DOHH2 (cell line): ENCODE measurements around the gene LGALS3BP.

Experiments used
- H3F3A ChIP-seq: fragments of 200-600 bp; sonication (generic), shearing (Covaris generic); 2 replicates; pipeline ENCODE4 v1.6.0; 2016; ENCODE audit warnings: antibody characterized with exemption, mild to moderate bottlenecking; ENCODE audit not compliant: control insufficient read depth, insufficient read depth
- H3K27ac ChIP-seq: fragments of 200-600 bp; sonication (generic); 2 replicates; pipeline ENCODE4 v1.5.1; 2014; ENCODE audit warnings: low read depth, mild to moderate bottlenecking, low read length, moderate library complexity
- H3K27me3 ChIP-seq: fragments of 200-600 bp; sonication (generic); 2 replicates; pipeline ENCODE4 v1.6.1; 2014; ENCODE audit warnings: mild to moderate bottlenecking, low read length, mixed read lengths; ENCODE audit not compliant: control insufficient read depth
- H3K36me3 ChIP-seq: fragments of 200-600 bp; sonication (generic); 2 replicates; pipeline ENCODE4 v1.6.1; 2014; ENCODE audit warnings: mild to moderate bottlenecking, low read length, moderate library complexity, mixed read lengths; ENCODE audit not compliant: control insufficient read depth
- H3K4me1 ChIP-seq: fragments of 200-600 bp; sonication (generic); 2 replicates; pipeline ENCODE4 v1.6.1; 2014; ENCODE audit warnings: mild to moderate bottlenecking, low read length, mixed read lengths; ENCODE audit not compliant: control insufficient read depth
- H3K4me2 ChIP-seq: fragments of 200-600 bp; sonication (generic); 2 replicates; pipeline ENCODE4 v1.6.0; 2014; ENCODE audit warnings: mild to moderate bottlenecking, low read length, moderate library complexity
- H3K4me3 ChIP-seq: fragments of 200-600 bp; sonication (generic); 2 replicates; pipeline ENCODE4 v1.5.1; 2014; ENCODE audit warnings: mild to moderate bottlenecking, low read length, mixed read lengths
- H3K79me2 ChIP-seq: fragments of 200-600 bp; sonication (generic); 2 replicates; pipeline ENCODE4 v1.6.1; 2014; ENCODE audit warnings: mild to moderate bottlenecking, low read length, mixed read lengths; ENCODE audit not compliant: control insufficient read depth
- H3K9me2 ChIP-seq: fragments of 200-600 bp; sonication (generic); replicated peaks from 2 replicates; pipeline ENCODE4 v1.6.1; 2014; ENCODE audit warnings: mild to moderate bottlenecking, low read length, mixed read lengths; ENCODE audit not compliant: control insufficient read depth
- H3K9me3 ChIP-seq: fragments of 200-600 bp; sonication (generic); 2 replicates; pipeline ENCODE4 v1.6.1; 2014; ENCODE audit warnings: antibody characterized with exemption, low read length, mixed read lengths; ENCODE audit not compliant: control insufficient read depth, insufficient read depth
- H4K20me1 ChIP-seq: fragments of 200-600 bp; sonication (generic); 2 replicates; pipeline ENCODE4 v1.6.0; 2014; ENCODE audit warnings: low read depth, mild to moderate bottlenecking, antibody characterized with exemption, low read length, moderate library complexity; ENCODE audit not compliant: control insufficient read depth, insufficient read depth
- CTCF ChIP-seq: fragments of 200-600 bp; sonication (generic); IDR thresholded peaks from one replicate; pipeline ENCODE4 v1.5.1; 2014; ENCODE audit warnings: antibody characterized with exemption, mild to moderate bottlenecking, low read depth, low read length; ENCODE audit not compliant: poor library complexity, severe bottlenecking
- EZH2phosphoT487 ChIP-seq: fragments of 200-600 bp; sonication (generic); IDR thresholded peaks from 2 replicates; pipeline ENCODE4 v1.6.1; 2017; ENCODE audit warnings: borderline replicate concordance, mild to moderate bottlenecking, antibody characterized with exemption, low read length, moderate library complexity, mixed read lengths

The LGALS3BP gene

GRCh38 chr17:78980624-78980972, 875 bp upstream of the LGALS3BP start:
- H3K79me2 ChIP-seq, result no peaks in the 10 kb centered on the region
- H3K4me3 ChIP-seq, result no peak overlapping the region
- H3K9me2 ChIP-seq, result no peaks in the 10 kb centered on the region
- H3K27ac ChIP-seq, result no peak overlapping the region
- no peaks in the 10 kb centered on the region for H3K9me3 ChIP-seq
- no peak overlapping the region for H3K4me2 ChIP-seq
- H4K20me1 ChIP-seq, result no peaks in the 10 kb centered on the region
- TF ChIP-seq CTCF (no peak), EZH2phosphoT487 (no peak)
- H3K27me3 ChIP-seq, result no peaks in the 10 kb centered on the region
- peaks cover 10% of the 10 kb centered on the region for H3K4me1 ChIP-seq
- H3F3A ChIP-seq, result no peaks in the 10 kb centered on the region
- no peaks in the 10 kb centered on the region for H3K36me3 ChIP-seq

- Histone ChIP-seq H3K4me2 (no peak overlapping the region), H3K9me2 (no peaks in the 10 kb centered on the region), H3K27me3 (no peaks in the 10 kb centered on the region), H3K4me3 (no peak overlapping the region), H4K20me1 (0 out of 2 replicates have a peak, but pooled peaks cover 3% of the 10 kb centered on the region), H3K4me1 (peaks cover 19% of the 10 kb centered on the region), H3F3A (no peaks in the 10 kb centered on the region), H3K79me2 (no peaks in the 10 kb centered on the region), H3K27ac (no peak overlapping the region), H3K36me3 (no peaks in the 10 kb centered on the region), H3K9me3 (no peaks in the 10 kb centered on the region)
- TF ChIP-seq CTCF (no peak), EZH2phosphoT487 (no peak)
Observed at GRCh38 chr17:78977997-78978973, 1.4 kb downstream of the LGALS3BP start.

- no peaks in the 10 kb centered on the region for H3K9me3 ChIP-seq
- no peaks in the 10 kb centered on the region for H3K9me2 ChIP-seq
- no peaks in the 10 kb centered on the region for H3K79me2 ChIP-seq
- peaks cover 19% of the 10 kb centered on the region for H3K4me1 ChIP-seq
- no peak for TF ChIP-seq CTCF
- no peak for TF ChIP-seq EZH2phosphoT487
- no peak overlapping the region for H3K27ac ChIP-seq
- H4K20me1 ChIP-seq, result 0 out of 2 replicates have a peak, but pooled peaks cover 3% of the 10 kb centered on the region
- H3F3A ChIP-seq, result no peaks in the 10 kb centered on the region
- no peaks in the 10 kb centered on the region for H3K36me3 ChIP-seq
- no peaks in the 10 kb centered on the region for H3K27me3 ChIP-seq
- H3K4me3 ChIP-seq, result no peak overlapping the region
- H3K4me2 ChIP-seq, result no peak overlapping the region
Observed at GRCh38 chr17:78977681-78977943, 2.1 kb downstream of the LGALS3BP start.
